ENCODE data around the gene STARD10.

- TF ChIP-seq, protein P1, sequence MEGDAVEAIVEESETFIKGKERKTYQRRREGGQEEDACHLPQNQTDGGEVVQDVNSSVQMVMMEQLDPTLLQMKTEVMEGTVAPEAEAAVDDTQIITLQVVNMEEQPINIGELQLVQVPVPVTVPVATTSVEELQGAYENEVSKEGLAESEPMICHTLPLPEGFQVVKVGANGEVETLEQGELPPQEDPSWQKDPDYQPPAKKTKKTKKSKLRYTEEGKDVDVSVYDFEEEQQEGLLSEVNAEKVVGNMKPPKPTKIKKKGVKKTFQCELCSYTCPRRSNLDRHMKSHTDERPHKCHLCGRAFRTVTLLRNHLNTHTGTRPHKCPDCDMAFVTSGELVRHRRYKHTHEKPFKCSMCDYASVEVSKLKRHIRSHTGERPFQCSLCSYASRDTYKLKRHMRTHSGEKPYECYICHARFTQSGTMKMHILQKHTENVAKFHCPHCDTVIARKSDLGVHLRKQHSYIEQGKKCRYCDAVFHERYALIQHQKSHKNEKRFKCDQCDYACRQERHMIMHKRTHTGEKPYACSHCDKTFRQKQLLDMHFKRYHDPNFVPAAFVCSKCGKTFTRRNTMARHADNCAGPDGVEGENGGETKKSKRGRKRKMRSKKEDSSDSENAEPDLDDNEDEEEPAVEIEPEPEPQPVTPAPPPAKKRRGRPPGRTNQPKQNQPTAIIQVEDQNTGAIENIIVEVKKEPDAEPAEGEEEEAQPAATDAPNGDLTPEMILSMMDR (IDR thresholded peaks at IDR 0.05) = no peak
- no peak for TF ChIP-seq POLR2A (IDR thresholded peaks at IDR 0.05)
These were observed 19.3 kb downstream of the STARD10 start for GRCh38 chr11:72774499-72774898.

Measured in testis (tissue), 2 donors.